Keratinocyte (primary cell): ENCODE measurements around the gene SCLY. TPM values are rescaled to one million over a fixed set of nuclear protein-coding genes. Genes with fewer than 3 reads are reported as not detected.

ENCODE experiments used
- DNase-seq: peaks from one replicate; pipeline ENCODE4 v3.0.0-alpha.2; 2011; ENCODE audit warnings: low read depth, missing footprints, low spot score
- FAIRE-seq: peaks from 2 replicates; lab custom pipeline; 2011; peaks lifted over from hg19 to GRCh38; lab: Jason Lieb, UNC
- H2AFZ ChIP-seq: 2 replicates; pipeline ENCODE4 v1.6.0; 2012; ENCODE audit warnings: low read length, control low read depth, inconsistent platforms; ENCODE audit not compliant: control insufficient read depth
- H3K27ac ChIP-seq: 2 replicates; pipeline ENCODE4 v1.5.1; 2011; ENCODE audit warnings: low read length; ENCODE audit not compliant: control insufficient read depth, insufficient read depth
- H3K27me3 ChIP-seq: 3 replicates; pipeline ENCODE4 v1.6.0; 2011; ENCODE audit warnings: low read length; ENCODE audit not compliant: control insufficient read depth, insufficient read depth; ENCODE audit errors: extremely low read depth
- H3K36me3 ChIP-seq, 2 experiments: 2 replicates in 1 of 2; 3 replicates in 1 of 2; pipeline ENCODE4 v1.5.1; 2011; ENCODE audit warnings: low read length in 2 of 2, mild to moderate bottlenecking in 1 of 2; ENCODE audit not compliant: control insufficient read depth in 2 of 2, insufficient read depth in 2 of 2; ENCODE audit errors: extremely low read depth in 1 of 2
- H3K4me1 ChIP-seq: 3 replicates; pipeline ENCODE4 v1.5.1; 2011; ENCODE audit warnings: low read length; ENCODE audit not compliant: control insufficient read depth, insufficient read depth; ENCODE audit errors: extremely low read depth
- H3K4me2 ChIP-seq: 3 replicates; pipeline ENCODE4 v1.6.0; 2011; ENCODE audit warnings: low read depth, low read length; ENCODE audit not compliant: control insufficient read depth, insufficient read depth; ENCODE audit errors: extremely low read depth
- H3K4me3 ChIP-seq, 3 experiments: fragments of 200-600 bp in 1 of 3; sonication (generic) in 1 of 3; 2 replicates in 2 of 3; 3 replicates in 1 of 3; pipeline ENCODE4 v1.5.1; 2011 to 2016; ENCODE audit warnings: low read length in 3 of 3, mild to moderate bottlenecking in 3 of 3, control low read depth in 2 of 3, inconsistent platforms in 1 of 3, low read depth in 1 of 3, mixed read lengths in 1 of 3, mixed run types in 1 of 3, moderate library complexity in 1 of 3; ENCODE audit not compliant: control insufficient read depth in 2 of 3, insufficient read depth in 2 of 3; ENCODE audit errors: extremely low read depth in 1 of 3
- H3K79me2 ChIP-seq: 2 replicates; pipeline ENCODE4 v1.6.0; 2012; ENCODE audit warnings: low read length; ENCODE audit not compliant: control insufficient read depth, insufficient read depth
- H3K9ac ChIP-seq: 3 replicates; pipeline ENCODE4 v1.6.0; 2011; ENCODE audit warnings: low read length; ENCODE audit not compliant: control insufficient read depth, insufficient read depth; ENCODE audit errors: extremely low read depth
- H3K9me1 ChIP-seq: 3 replicates; pipeline ENCODE4 v1.6.0; 2011; ENCODE audit warnings: low read length; ENCODE audit not compliant: control insufficient read depth, insufficient read depth; ENCODE audit errors: extremely low read depth
- H3K9me3 ChIP-seq: 2 replicates; pipeline ENCODE4 v1.5.1; 2012; ENCODE audit warnings: low read depth, low read length; ENCODE audit not compliant: control insufficient read depth
- H4K20me1 ChIP-seq: 3 replicates; pipeline ENCODE4 v1.6.0; 2011; ENCODE audit warnings: low read length; ENCODE audit not compliant: control insufficient read depth, insufficient read depth; ENCODE audit errors: extremely low read depth
- EZH2 ChIP-seq: IDR thresholded peaks from one replicate; pipeline ENCODE4 v1.6.1; 2012; ENCODE audit warnings: inconsistent platforms, mild to moderate bottlenecking, low read length, moderate library complexity
- dilution Hi-C: fragments of 300-500 bp; cut with MboI; formaldehyde crosslinking; loops from one replicate; pipeline ENCODE4 v1.7.0; 2020; ENCODE audit warnings: low sequenced_read_pairs; ENCODE audit not compliant: extremely low pct_ligation_motif_present
- polyA plus RNA-seq, 5 experiments: library from polyadenylated mRNA; depleted of rRNA in 3 of 5; stranded (reverse) in 3 of 5; stranded (forward) in 1 of 5; unstranded in 1 of 5; fragments of >200 nt; gene quantifications; 1 replicate in 1 of 5; 2 replicates in 3 of 5; 3 replicates in 1 of 5; pipeline versions ENCODE4 v1.2.1 to v1.2.3, GENCODE V29; 2011 to 2012; ENCODE audit warnings: missing spikeins in 2 of 5, low read depth in 1 of 5, low replicate concordance in 1 of 5
- TF ChIP-seq, protein P1 (sequence below), 3 experiments: IDR thresholded peaks in 1 of 3; conservative IDR thresholded peaks in 1 of 3; optimal IDR thresholded peaks in 1 of 3; 2 replicates in 2 of 3; 3 replicates in 1 of 3; pipeline versions ENCODE3 to v1.5.1; 2011; ENCODE audit warnings: low read length in 3 of 3, mild to moderate bottlenecking in 3 of 3, moderate library complexity in 2 of 3, control low read depth in 1 of 3, inconsistent platforms in 1 of 3; ENCODE audit not compliant: insufficient read depth in 2 of 3; ENCODE audit errors: extremely low read depth in 1 of 3

SCLY gene
- polyA plus RNA-seq, 1 donor (not counting 4 experiments of a cell fraction or from before 2014, with no cell fraction given): 11.8 TPM

GRCh38 chr2:238039151-238039550, 21.6 kb upstream of the SCLY start:
- TF ChIP-seq, protein P1, sequence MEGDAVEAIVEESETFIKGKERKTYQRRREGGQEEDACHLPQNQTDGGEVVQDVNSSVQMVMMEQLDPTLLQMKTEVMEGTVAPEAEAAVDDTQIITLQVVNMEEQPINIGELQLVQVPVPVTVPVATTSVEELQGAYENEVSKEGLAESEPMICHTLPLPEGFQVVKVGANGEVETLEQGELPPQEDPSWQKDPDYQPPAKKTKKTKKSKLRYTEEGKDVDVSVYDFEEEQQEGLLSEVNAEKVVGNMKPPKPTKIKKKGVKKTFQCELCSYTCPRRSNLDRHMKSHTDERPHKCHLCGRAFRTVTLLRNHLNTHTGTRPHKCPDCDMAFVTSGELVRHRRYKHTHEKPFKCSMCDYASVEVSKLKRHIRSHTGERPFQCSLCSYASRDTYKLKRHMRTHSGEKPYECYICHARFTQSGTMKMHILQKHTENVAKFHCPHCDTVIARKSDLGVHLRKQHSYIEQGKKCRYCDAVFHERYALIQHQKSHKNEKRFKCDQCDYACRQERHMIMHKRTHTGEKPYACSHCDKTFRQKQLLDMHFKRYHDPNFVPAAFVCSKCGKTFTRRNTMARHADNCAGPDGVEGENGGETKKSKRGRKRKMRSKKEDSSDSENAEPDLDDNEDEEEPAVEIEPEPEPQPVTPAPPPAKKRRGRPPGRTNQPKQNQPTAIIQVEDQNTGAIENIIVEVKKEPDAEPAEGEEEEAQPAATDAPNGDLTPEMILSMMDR (optimal IDR thresholded peaks at IDR 0.05 in 1 of 3, IDR thresholded peaks at IDR 0.05 in 1 of 3, conservative IDR thresholded peaks at IDR 0.05 in 1 of 3; ENCODE audit: extremely low read depth in 1 of 3, insufficient read depth in 2 of 3, low read length in 3 of 3): no peak
- no peak for TF ChIP-seq EZH2
- no peak overlapping the region for H3K4me3 ChIP-seq
- H3K9ac ChIP-seq: no peak overlapping the region
- H3K27me3 ChIP-seq: no peaks in the 10 kb centered on the region
- FAIRE-seq: no peak
- dilution Hi-C loops: no loop called here
- H4K20me1 ChIP-seq: no peaks in the 10 kb centered on the region
- H3K36me3 ChIP-seq: peaks cover 39 to 51% of the 10 kb centered on the region in 2 experiments
- H3K27ac ChIP-seq: no peak overlapping the region
- no peak for DNase-seq
- no peaks in the 10 kb centered on the region for H3K79me2 ChIP-seq
- no peak overlapping the region for H3K4me2 ChIP-seq
- H3K4me1 ChIP-seq: peaks cover 12% of the 10 kb centered on the region
- no peaks in the 10 kb centered on the region for H3K9me1 ChIP-seq
- H3K9me3 ChIP-seq: no peaks in the 10 kb centered on the region
- H2AFZ ChIP-seq: no peak overlapping the region

DNA sequence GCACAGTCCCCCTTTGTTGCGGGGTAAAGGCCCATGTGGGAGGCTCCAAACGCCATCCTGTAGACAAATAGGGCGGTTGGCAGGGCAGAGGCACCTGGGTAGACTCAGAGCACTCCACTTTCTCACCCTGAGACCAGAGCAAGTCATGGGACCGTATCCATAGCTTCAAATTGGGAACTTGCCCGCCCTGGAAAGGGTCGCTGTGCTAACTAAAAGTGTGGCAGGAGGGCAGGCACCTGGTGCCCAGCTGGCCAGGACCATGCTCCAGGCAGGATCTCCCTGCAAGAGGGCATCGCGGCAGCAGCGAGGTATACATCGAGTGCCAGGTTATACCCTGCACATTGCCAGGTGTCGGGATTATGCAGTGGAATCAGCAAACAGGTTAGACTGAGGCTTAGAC, 20.8 kb upstream of the SCLY start:
- TF ChIP-seq, protein P1 (optimal IDR thresholded peaks at IDR 0.05 in 1 of 3, IDR thresholded peaks at IDR 0.05 in 1 of 3, conservative IDR thresholded peaks at IDR 0.05 in 1 of 3; ENCODE audit: extremely low read depth in 1 of 3, insufficient read depth in 2 of 3, low read length in 3 of 3): no peak
- no peak for TF ChIP-seq EZH2
- no peaks in the 10 kb centered on the region for H3K27me3 ChIP-seq
- FAIRE-seq: no peak
- no peak overlapping the region for H3K27ac ChIP-seq
- no peaks in the 10 kb centered on the region for H4K20me1 ChIP-seq
- H2AFZ ChIP-seq: no peak overlapping the region
- no peaks in the 10 kb centered on the region for H3K79me2 ChIP-seq
- H3K9me3 ChIP-seq: no peaks in the 10 kb centered on the region
- H3K4me1 ChIP-seq: peaks cover 6% of the 10 kb centered on the region
- H3K36me3 ChIP-seq: peaks cover 39 to 51% of the 10 kb centered on the region in 2 experiments
- H3K9me1 ChIP-seq: no peaks in the 10 kb centered on the region
- no peak for DNase-seq
- no peak overlapping the region for H3K9ac ChIP-seq
- H3K4me3 ChIP-seq: no peak overlapping the region
- H3K4me2 ChIP-seq: no peak overlapping the region
- dilution Hi-C loops: no loop called here
